HEK293 (cell line): ENCODE data around the gene COMMD10.

ENCODE experiments used
- IKZF3 ChIP-seq: fragments of 450-650 bp; IDR thresholded peaks from 2 replicates; pipeline ENCODE4 v1.5.0; 2018; ENCODE audit warnings: missing biosample characterization, mild to moderate bottlenecking, missing genetic modification characterization, moderate library complexity
- KLF16 ChIP-seq: fragments of 450-650 bp; formaldehyde crosslinking; IDR thresholded peaks from 2 replicates; pipeline ENCODE4 v1.5.1; 2017; ENCODE audit warnings: missing biosample characterization, missing genetic modification characterization
- ZNF114 ChIP-seq: fragments of 450-650 bp; formaldehyde crosslinking; IDR thresholded peaks from 2 replicates; pipeline ENCODE4 v1.5.0; 2017; ENCODE audit warnings: missing biosample characterization, missing genetic modification characterization
- ZNF202 ChIP-seq: fragments of 450-650 bp; formaldehyde crosslinking; IDR thresholded peaks from 2 replicates; pipeline ENCODE4 v1.5.1; 2016; ENCODE audit warnings: missing biosample characterization, missing genetic modification characterization, borderline replicate concordance
- ZNF510 ChIP-seq: fragments of 450-650 bp; formaldehyde crosslinking; IDR thresholded peaks from 2 replicates; pipeline ENCODE4 v1.5.1; 2018; ENCODE audit warnings: mild to moderate bottlenecking, missing genetic modification characterization, missing biosample characterization; ENCODE audit not compliant: insufficient replicate concordance
- ZNF830 ChIP-seq: fragments of 450-650 bp; IDR thresholded peaks from 2 replicates; pipeline ENCODE4 v1.5.0; 2018; ENCODE audit warnings: missing biosample characterization, missing genetic modification characterization, low read depth, mild to moderate bottlenecking, moderate library complexity
- ZSCAN16 ChIP-seq: fragments of 450-650 bp; formaldehyde crosslinking; IDR thresholded peaks from 2 replicates; pipeline ENCODE4 v1.5.1; 2016; ENCODE audit warnings: missing biosample characterization, missing genetic modification characterization
- TF ChIP-seq, protein P1 (sequence below): fragments of 450-650 bp; formaldehyde crosslinking; IDR thresholded peaks from 2 replicates; pipeline ENCODE4 v1.5.1; 2016; ENCODE audit warnings: missing biosample characterization, missing genetic modification characterization, low read depth
- TF ChIP-seq, protein P2 (sequence below): fragments of 450-650 bp; formaldehyde crosslinking; conservative IDR thresholded peaks from 2 replicates; pipeline ENCODE4 v1.5.1; 2016; ENCODE audit warnings: low read depth, missing biosample characterization, missing genetic modification characterization
- TF ChIP-seq, protein P3 (sequence below): fragments of 450-650 bp; formaldehyde crosslinking; IDR thresholded peaks from 2 replicates; pipeline ENCODE4 v1.5.1; 2016; ENCODE audit warnings: missing biosample characterization, missing genetic modification characterization
- TF ChIP-seq, protein P4 (sequence below): fragments of 450-650 bp; formaldehyde crosslinking; IDR thresholded peaks from 2 replicates; pipeline ENCODE4 v1.5.1; 2016; ENCODE audit warnings: missing biosample characterization, missing genetic modification characterization, borderline replicate concordance

DNA sequence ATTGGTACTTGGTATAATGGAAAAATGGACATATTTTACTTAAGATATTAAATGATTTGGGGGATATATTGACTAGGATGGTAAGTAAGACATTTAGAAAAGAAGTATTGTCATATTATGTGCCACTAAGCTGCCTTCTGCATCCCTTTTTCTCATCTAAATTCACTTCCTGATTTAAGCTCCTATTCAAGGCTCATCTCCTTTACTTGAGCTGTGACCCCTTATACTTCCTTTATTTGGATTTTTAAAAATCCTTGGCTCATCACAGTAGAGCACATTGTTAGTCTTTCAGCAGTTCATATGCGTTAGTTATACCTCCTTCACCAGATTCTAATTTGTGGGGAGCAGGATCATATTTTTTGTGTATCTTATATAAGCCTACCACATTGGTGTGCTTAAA is 6.6 kb downstream of the COMMD10 start:
- TF ChIP-seq ZNF510 (tag by site-specific recombination) (no peak), KLF16 (tag by site-specific recombination) (no peak), ZNF830 (no peak), ZNF202 (tag by site-specific recombination) (no peak), IKZF3 (tag by site-specific recombination) (no peak), ZNF114 (tag by site-specific recombination) (no peak), ZSCAN16 (tag by site-specific recombination) (no peak)
- TF ChIP-seq, protein P1, sequence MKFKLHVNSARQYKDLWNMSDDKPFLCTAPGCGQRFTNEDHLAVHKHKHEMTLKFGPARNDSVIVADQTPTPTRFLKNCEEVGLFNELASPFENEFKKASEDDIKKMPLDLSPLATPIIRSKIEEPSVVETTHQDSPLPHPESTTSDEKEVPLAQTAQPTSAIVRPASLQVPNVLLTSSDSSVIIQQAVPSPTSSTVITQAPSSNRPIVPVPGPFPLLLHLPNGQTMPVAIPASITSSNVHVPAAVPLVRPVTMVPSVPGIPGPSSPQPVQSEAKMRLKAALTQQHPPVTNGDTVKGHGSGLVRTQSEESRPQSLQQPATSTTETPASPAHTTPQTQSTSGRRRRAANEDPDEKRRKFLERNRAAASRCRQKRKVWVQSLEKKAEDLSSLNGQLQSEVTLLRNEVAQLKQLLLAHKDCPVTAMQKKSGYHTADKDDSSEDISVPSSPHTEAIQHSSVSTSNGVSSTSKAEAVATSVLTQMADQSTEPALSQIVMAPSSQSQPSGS (tag by site-specific recombination): no peak
- TF ChIP-seq, protein P2, sequence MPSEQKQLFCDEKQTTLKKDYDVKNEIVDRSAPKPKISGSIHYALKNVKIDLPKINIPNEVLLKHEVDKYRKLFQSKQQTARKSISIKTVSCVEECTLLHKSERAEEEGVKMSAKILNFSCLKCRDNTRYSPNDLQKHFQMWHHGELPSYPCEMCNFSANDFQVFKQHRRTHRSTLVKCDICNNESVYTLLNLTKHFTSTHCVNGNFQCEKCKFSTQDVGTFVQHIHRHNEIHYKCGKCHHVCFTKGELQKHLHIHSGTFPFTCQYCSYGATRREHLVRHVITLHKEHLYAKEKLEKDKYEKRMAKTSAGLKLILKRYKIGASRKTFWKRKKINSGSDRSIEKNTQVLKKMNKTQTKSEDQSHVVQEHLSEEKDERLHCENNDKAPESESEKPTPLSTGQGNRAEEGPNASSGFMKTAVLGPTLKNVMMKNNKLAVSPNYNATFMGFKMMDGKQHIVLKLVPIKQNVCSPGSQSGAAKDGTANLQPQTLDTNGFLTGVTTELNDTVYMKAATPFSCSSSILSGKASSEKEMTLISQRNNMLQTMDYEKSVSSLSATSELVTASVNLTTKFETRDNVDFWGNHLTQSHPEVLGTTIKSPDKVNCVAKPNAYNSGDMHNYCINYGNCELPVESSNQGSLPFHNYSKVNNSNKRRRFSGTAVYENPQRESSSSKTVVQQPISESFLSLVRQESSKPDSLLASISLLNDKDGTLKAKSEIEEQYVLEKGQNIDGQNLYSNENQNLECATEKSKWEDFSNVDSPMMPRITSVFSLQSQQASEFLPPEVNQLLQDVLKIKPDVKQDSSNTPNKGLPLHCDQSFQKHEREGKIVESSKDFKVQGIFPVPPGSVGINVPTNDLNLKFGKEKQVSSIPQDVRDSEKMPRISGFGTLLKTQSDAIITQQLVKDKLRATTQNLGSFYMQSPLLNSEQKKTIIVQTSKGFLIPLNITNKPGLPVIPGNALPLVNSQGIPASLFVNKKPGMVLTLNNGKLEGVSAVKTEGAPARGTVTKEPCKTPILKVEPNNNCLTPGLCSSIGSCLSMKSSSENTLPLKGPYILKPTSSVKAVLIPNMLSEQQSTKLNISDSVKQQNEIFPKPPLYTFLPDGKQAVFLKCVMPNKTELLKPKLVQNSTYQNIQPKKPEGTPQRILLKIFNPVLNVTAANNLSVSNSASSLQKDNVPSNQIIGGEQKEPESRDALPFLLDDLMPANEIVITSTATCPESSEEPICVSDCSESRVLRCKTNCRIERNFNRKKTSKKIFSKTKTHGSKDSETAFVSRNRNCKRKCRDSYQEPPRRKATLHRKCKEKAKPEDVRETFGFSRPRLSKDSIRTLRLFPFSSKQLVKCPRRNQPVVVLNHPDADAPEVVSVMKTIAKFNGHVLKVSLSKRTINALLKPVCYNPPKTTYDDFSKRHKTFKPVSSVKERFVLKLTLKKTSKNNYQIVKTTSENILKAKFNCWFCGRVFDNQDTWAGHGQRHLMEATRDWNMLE (tag by site-specific recombination): no peak
- TF ChIP-seq, protein P3, sequence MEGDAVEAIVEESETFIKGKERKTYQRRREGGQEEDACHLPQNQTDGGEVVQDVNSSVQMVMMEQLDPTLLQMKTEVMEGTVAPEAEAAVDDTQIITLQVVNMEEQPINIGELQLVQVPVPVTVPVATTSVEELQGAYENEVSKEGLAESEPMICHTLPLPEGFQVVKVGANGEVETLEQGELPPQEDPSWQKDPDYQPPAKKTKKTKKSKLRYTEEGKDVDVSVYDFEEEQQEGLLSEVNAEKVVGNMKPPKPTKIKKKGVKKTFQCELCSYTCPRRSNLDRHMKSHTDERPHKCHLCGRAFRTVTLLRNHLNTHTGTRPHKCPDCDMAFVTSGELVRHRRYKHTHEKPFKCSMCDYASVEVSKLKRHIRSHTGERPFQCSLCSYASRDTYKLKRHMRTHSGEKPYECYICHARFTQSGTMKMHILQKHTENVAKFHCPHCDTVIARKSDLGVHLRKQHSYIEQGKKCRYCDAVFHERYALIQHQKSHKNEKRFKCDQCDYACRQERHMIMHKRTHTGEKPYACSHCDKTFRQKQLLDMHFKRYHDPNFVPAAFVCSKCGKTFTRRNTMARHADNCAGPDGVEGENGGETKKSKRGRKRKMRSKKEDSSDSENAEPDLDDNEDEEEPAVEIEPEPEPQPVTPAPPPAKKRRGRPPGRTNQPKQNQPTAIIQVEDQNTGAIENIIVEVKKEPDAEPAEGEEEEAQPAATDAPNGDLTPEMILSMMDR (tag by site-specific recombination): no peak
- TF ChIP-seq, protein P4, sequence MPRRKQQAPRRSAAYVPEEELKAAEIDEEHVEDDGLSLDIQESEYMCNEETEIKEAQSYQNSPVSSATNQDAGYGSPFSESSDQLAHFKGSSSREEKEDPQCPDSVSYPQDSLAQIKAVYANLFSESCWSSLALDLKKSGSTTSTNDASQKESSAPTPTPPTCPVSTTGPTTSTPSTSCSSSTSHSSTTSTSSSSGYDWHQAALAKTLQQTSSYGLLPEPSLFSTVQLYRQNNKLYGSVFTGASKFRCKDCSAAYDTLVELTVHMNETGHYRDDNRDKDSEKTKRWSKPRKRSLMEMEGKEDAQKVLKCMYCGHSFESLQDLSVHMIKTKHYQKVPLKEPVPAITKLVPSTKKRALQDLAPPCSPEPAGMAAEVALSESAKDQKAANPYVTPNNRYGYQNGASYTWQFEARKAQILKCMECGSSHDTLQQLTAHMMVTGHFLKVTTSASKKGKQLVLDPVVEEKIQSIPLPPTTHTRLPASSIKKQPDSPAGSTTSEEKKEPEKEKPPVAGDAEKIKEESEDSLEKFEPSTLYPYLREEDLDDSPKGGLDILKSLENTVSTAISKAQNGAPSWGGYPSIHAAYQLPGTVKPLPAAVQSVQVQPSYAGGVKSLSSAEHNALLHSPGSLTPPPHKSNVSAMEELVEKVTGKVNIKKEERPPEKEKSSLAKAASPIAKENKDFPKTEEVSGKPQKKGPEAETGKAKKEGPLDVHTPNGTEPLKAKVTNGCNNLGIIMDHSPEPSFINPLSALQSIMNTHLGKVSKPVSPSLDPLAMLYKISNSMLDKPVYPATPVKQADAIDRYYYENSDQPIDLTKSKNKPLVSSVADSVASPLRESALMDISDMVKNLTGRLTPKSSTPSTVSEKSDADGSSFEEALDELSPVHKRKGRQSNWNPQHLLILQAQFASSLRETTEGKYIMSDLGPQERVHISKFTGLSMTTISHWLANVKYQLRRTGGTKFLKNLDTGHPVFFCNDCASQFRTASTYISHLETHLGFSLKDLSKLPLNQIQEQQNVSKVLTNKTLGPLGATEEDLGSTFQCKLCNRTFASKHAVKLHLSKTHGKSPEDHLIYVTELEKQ (tag by site-specific recombination): no peak
